Measurements from ENCODE around the gene C17orf100. TPM values are rescaled to one million over a fixed set of nuclear protein-coding genes. Genes with fewer than 3 reads are reported as not detected.
A peak's percentile ranks its signal among the peaks of the same experiment; 100 is the strongest.

The C17orf100 gene
- total and polyA plus RNA-seq, 9 of the 15 experiments (the other 6 are each of a cell fraction or from before 2014, with no cell fraction given): 0.04 to 1.7 (median 0.43) TPM

- 0 out of 2 replicates have a peak overlapping the region, but pooled peaks have one; percentile 59 for H2AFZ ChIP-seq (ENCODE audit: low read depth, low read length)
- H3K36me3 ChIP-seq (ENCODE audit: control insufficient read depth, insufficient read depth, low read length): no peaks in the 10 kb centered on the region
- ATAC-seq: no peak
- peaks cover 0 to 5% of the 10 kb centered on the region in 2 experiments; a peak in 1 of 5 replicates for H3K4me1 ChIP-seq (replicated peaks in 1 of 2; ENCODE audit: control insufficient read depth in 2 of 2, insufficient read depth in 2 of 2, low read length in 2 of 2)
- no peaks in the 10 kb centered on the region for H3K79me2 ChIP-seq (ENCODE audit: control insufficient read depth, insufficient read depth, low read length)
- H3K27me3 ChIP-seq (ENCODE audit: control insufficient read depth in 2 of 2, insufficient read depth in 2 of 2, low read length in 2 of 2): peaks cover 0 to 33% of the 10 kb centered on the region in 2 experiments; a peak in 2 of 5 replicates
- BruUV-seq (replicated peaks): no TSS peak
- FAIRE-seq: no peak
- no peak overlapping the region for H3K4me2 ChIP-seq (ENCODE audit: insufficient read depth, low read length)
- no peak for DNase-seq (ENCODE audit: extremely low read depth in 1 of 4, low spot score in 3 of 4)
- no peaks in the 10 kb centered on the region for H3K9me1 ChIP-seq (ENCODE audit: control insufficient read depth, insufficient read depth, low read length)
- intact Hi-C loops (cut with micrococcal nuclease): no loop called here
- H3K27ac ChIP-seq (ENCODE audit: extremely low read depth, low read depth, low read length): no peak overlapping the region
- no peak overlapping the region for H3K9ac ChIP-seq (ENCODE audit: insufficient read depth in 1 of 2, low read depth in 2 of 2, low read length in 2 of 2)
- no peak overlapping the region for H3K4me3 ChIP-seq
- WGBS (ENCODE audit: insufficient coverage, low coverage, missing lambda C conversion rate): 30% methylated on average over 14 of the region's 16 CpGs
- CTCF ChIA-PET (ENCODE audit: low intra/inter-chr PET ratio): no interaction called here
- H3K9me3 ChIP-seq (replicated peaks; ENCODE audit: control insufficient read depth, insufficient read depth, low read depth, low read length): no peaks in the 10 kb centered on the region
- no peaks in the 10 kb centered on the region for H4K20me1 ChIP-seq (replicated peaks; ENCODE audit: control insufficient read depth, insufficient read depth, low read length)
- POLR2A ChIA-PET: interaction anchor here (0.6 to 0.9 kb wide), 2 partner anchors 112 to 1378 kb away, joined by 3 read pairs; no protein-coding TSS in a partner anchor
- in situ Hi-C loops (cut with MboI): no loop called here
- TF ChIP-seq MXI1 (IDR thresholded peaks at IDR 0.05; ENCODE audit: low read depth, low read length): no peak
- TF ChIP-seq FOXJ3 (CRISPR knock-in tag; IDR thresholded peaks at IDR 0.05): no peak
- TF ChIP-seq STAT5A (IDR thresholded peaks at IDR 0.05; ENCODE audit: borderline replicate concordance, low read length): no peak
- TF ChIP-seq COPS2 (conservative IDR thresholded peaks at IDR 0.05): no peak
- no peak for TF ChIP-seq FOXP4 (CRISPR knock-in tag; IDR thresholded peaks at IDR 0.05; ENCODE audit: borderline replicate concordance)
- no peak for TF ChIP-seq ZNF76 (CRISPR knock-in tag; IDR thresholded peaks at IDR 0.05; ENCODE audit: borderline replicate concordance)
- TF ChIP-seq GABPB1 (CRISPR knock-in tag; IDR thresholded peaks at IDR 0.05): no peak
- TF ChIP-seq PHTF2 (CRISPR knock-in tag; IDR thresholded peaks at IDR 0.05): no peak
- TF ChIP-seq REST (IDR thresholded peaks at IDR 0.05; ENCODE audit: borderline replicate concordance): no peak
- TF ChIP-seq REST (CRISPR knock-in tag; IDR thresholded peaks at IDR 0.05; ENCODE audit: low read depth): no peak
- no peak for TF ChIP-seq NR2F6 (CRISPR knock-in tag; IDR thresholded peaks at IDR 0.05)
Measured at GRCh38 chr17:6699997-6700947, 48.7 kb downstream of the C17orf100 start.

Measured in K562 (cell line).